ENCODE measurements around the gene MAPK1. TPM values are rescaled to one million over a fixed set of nuclear protein-coding genes. Genes with fewer than 3 reads are reported as not detected.
"Not testable (repeated sequence)": the region's sequence is repeated elsewhere in the genome, so short reads cannot be mapped to it uniquely, and the experiment has no call there.

MAPK1 gene
- total RNA-seq, 1 donor from 2014 or later = 109 TPM

GRCh38 chr22:21882754-21883333 is 15.4 kb upstream of the MAPK1 start:
- not testable (repeated sequence) for DNase-seq (ENCODE audit: low spot score)

- peak; percentile 30 for DNase-seq (ENCODE audit: low spot score)
These were observed 14.7 kb upstream of the MAPK1 start for GRCh38 chr22:21881841-21882753.

- no peak for DNase-seq (ENCODE audit: low spot score)
These were observed 9.2 kb upstream of the MAPK1 start for GRCh38 chr22:21876486-21877176.

- not testable (repeated sequence) for DNase-seq (ENCODE audit: low spot score)
These were observed 7.5 kb upstream of the MAPK1 start for GRCh38 chr22:21874953-21875352.

- DNase-seq (ENCODE audit: low spot score) = peak; percentile 12
These were observed 6.2 kb upstream of the MAPK1 start for GRCh38 chr22:21873619-21874018.

GRCh38 chr22:21872741-21873140 is 5.3 kb upstream of the MAPK1 start:
- peak; percentile 45 for DNase-seq (ENCODE audit: low spot score)

- no peak for DNase-seq (ENCODE audit: low spot score)
These were observed 1.2 kb upstream of the MAPK1 start for GRCh38 chr22:21868651-21869050.

GRCh38 chr22:21866833-21867527 is 465 bp downstream of the MAPK1 start:
- peak; percentile 76 for DNase-seq (ENCODE audit: low spot score)

GRCh38 chr22:21865041-21865440 is 2.4 kb downstream of the MAPK1 start:
- DNase-seq (ENCODE audit: low spot score) = peak; percentile 26

GRCh38 chr22:21862386-21863245 is 4.8 kb downstream of the MAPK1 start:
- no peak for DNase-seq (ENCODE audit: low spot score)

GRCh38 chr22:21861851-21862250 is 5.6 kb downstream of the MAPK1 start:
- no peak for DNase-seq (ENCODE audit: low spot score)

GRCh38 chr22:21861264-21861848 is 6.1 kb downstream of the MAPK1 start:
- DNase-seq (ENCODE audit: low spot score) = peak; percentile 5

GRCh38 chr22:21860491-21861039 is 6.9 kb downstream of the MAPK1 start:
- no peak for DNase-seq (ENCODE audit: low spot score)

GRCh38 chr22:21858025-21858764 is 9.2 kb downstream of the MAPK1 start:
- no peak for DNase-seq (ENCODE audit: low spot score)

GRCh38 chr22:21857481-21857914 is 9.9 kb downstream of the MAPK1 start:
- no peak for DNase-seq (ENCODE audit: low spot score)

GRCh38 chr22:21856868-21857267 is 10.6 kb downstream of the MAPK1 start:
- DNase-seq (ENCODE audit: low spot score) = no peak

GRCh38 chr22:21856197-21856596 is 11.2 kb downstream of the MAPK1 start:
- DNase-seq (ENCODE audit: low spot score) = peak; percentile 43

- DNase-seq (ENCODE audit: low spot score) = no peak
These were observed 11.8 kb downstream of the MAPK1 start for GRCh38 chr22:21855676-21856075.

- DNase-seq (ENCODE audit: low spot score) = no peak
These were observed 16.8 kb downstream of the MAPK1 start for GRCh38 chr22:21850660-21851059.
